IMR-90 (cell line): ENCODE measurements around the gene ZNF609.

Source experiments
- CTCF ChIP-seq: conservative IDR thresholded peaks from 2 replicates; pipeline ENCODE4 v1.5.1; 2012; ENCODE audit warnings: mild to moderate bottlenecking, low read depth, low read length, improper control_type of control experiment
- ELK1 ChIP-seq: fragments of 150-350 bp; IDR thresholded peaks from 2 replicates; pipeline ENCODE4 v1.6.1; 2016; ENCODE audit warnings: low read depth, mild to moderate bottlenecking, low read length, moderate library complexity, borderline replicate concordance
- POLR2A ChIP-seq: IDR thresholded peaks from 2 replicates; pipeline ENCODE4 v1.6.1; 2012; ENCODE audit warnings: mild to moderate bottlenecking, low read depth, low read length

- TF ChIP-seq ELK1 (no peak), POLR2A (no peak), CTCF (no peak)
These were observed 120.5 kb downstream of the ZNF609 start for GRCh38 chr15:64580696-64581407.
